Esophagus muscularis mucosa (tissue), 4 donors: ENCODE measurements around the gene CR1L.

ENCODE experiments used
- EP300 ChIP-seq: sonication (generic); formaldehyde crosslinking; IDR thresholded peaks from one replicate; pipeline ENCODE4 v1.6.1; 2017; ENCODE audit warnings: antibody characterized with exemption
- POLR2A ChIP-seq: fragments of 450-650 bp; IDR thresholded peaks from one replicate; pipeline ENCODE4 v1.6.1; 2017; ENCODE audit warnings: antibody characterized with exemption, moderate library complexity, mild to moderate bottlenecking, low read depth
- TF ChIP-seq, protein P1 (sequence below), 3 experiments: fragments of 200-600 bp in 2 of 3; fragments of 450-650 bp in 1 of 3; sonication (generic) in 2 of 3; IDR thresholded peaks; one replicate each; pipeline ENCODE4 v1.5.1; 2017 to 2019; ENCODE audit warnings: antibody characterized with exemption in 3 of 3, mild to moderate bottlenecking in 2 of 3, moderate library complexity in 1 of 3

DNA sequence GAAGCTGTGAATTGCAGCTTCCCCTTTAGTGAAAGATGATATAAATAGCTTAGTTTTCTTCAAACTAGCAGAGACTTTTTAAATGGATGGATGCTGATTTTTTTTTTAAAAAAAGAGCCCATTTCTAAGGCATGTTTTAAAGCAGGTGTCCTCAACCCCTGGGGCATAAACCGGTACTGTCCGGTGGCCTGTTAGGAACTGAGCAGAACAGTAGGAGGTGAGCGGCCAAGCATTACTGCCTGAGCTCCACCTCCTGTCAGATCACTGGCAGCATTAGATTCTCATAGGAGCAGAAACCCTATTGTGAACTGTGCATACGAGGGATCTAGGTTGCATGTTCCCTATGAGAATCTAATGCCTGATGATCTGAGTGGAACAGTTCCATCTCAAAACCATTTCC lies 31.2 kb downstream of the CR1L start:
- TF ChIP-seq, protein P1, sequence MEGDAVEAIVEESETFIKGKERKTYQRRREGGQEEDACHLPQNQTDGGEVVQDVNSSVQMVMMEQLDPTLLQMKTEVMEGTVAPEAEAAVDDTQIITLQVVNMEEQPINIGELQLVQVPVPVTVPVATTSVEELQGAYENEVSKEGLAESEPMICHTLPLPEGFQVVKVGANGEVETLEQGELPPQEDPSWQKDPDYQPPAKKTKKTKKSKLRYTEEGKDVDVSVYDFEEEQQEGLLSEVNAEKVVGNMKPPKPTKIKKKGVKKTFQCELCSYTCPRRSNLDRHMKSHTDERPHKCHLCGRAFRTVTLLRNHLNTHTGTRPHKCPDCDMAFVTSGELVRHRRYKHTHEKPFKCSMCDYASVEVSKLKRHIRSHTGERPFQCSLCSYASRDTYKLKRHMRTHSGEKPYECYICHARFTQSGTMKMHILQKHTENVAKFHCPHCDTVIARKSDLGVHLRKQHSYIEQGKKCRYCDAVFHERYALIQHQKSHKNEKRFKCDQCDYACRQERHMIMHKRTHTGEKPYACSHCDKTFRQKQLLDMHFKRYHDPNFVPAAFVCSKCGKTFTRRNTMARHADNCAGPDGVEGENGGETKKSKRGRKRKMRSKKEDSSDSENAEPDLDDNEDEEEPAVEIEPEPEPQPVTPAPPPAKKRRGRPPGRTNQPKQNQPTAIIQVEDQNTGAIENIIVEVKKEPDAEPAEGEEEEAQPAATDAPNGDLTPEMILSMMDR (IDR thresholded peaks at IDR 0.05): no peak
- TF ChIP-seq POLR2A (no peak), EP300 (no peak)
